Measurements from ENCODE around the gene RTL9.
"Not testable (repeated sequence)": the region's sequence is repeated elsewhere in the genome, so short reads cannot be mapped to it uniquely, and the experiment has no call there.

RTL9 gene

DNA sequence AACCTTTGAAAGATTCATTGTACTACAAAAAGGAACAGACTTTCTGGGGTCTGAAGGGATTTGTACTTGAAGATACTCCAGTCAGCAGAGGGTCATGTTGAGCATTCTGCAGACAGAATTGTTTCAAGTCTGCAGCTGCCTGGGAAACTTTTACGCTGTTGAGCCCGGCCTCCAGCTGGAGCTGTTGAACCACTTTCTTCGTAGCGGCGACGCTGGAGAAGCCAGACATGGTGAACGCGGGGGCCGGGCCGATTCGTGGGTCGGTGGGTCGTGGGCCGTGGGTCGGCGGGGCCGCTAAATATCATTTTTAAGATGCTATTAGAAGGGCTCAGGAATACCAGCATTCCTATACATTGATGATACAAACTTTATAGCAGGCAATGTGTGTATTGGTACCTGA lies 12.0 kb upstream of the RTL9 start:
- no peak for DNase-seq

DNA sequence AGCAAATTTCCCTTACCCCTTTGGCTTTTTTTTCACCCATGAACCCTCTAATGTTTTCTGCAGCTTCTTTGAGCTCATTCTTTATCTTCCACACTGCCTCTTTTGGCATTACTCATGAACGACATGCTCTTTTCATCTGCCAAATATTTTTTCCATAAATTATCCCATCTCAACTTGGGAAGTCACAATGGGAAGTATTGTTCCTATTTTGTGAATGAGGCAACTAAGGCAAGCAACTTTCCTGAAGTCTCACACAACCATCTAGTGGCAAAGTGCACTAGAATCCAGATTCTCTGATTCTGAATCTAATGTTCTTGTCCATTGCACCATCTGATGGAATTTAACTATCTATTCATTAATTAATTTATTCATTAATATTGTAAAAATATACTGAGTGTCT lies 625 bp downstream of the RTL9 start:
- no peak for DNase-seq

DNA sequence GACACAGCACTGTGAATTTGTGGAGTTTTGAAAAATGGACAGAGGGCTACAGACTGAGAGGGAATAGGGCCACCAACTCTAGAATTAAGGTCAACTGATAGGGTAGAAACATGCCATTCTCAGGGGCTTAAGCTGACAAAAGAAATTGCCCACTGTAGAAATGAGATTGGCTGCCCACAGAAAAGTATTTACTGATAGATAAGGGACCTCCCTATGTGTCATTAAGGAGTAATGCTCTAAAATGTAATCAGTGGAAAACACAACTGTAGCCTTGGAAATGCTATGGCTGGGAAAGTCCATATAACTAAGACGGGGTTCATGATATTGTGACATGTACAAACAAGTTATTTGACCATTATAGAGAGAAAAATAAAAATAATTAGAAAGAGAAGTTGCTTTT lies 4.6 kb downstream of the RTL9 start:
- no peak for DNase-seq

DNA sequence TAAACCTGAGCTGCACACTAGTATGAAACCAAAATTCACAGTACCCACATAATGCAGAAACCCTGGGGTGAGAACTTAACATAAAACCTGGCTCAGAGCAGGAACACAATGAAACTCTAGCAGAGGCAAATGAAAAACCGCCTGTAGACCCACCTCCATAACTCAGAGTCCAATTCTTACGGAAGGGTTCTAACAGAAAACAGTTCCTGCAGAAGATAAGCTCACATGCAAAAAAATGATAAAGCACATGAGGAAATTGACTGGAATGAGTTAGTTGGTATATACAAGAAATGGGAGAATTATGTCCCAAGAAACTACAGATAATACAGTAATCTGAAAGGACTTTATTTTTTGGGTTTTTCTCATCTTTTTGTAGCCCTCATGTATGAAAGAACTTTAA lies 14.7 kb downstream of the RTL9 start:
- DNase-seq, result no peak

DNA sequence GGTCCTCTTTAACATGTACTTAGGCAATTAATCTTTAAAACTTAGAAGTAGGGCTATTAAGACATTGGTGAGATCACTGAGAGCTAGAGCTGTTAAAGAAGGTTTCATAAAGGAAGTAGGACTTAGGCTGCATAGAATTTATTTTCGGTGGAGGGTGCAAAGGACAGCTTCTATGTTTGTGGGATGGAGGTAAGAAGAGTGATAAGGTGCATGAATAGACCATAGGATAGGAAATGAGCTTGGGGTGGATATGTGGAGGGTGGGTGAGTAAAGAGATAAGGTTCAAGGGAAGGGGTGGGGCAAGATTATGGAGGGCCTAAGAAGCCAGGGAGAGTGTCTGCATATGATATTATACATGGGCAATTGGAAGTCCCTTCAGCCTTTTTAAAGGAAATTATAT lies 15.9 kb downstream of the RTL9 start:
- DNase-seq, result no peak

DNA sequence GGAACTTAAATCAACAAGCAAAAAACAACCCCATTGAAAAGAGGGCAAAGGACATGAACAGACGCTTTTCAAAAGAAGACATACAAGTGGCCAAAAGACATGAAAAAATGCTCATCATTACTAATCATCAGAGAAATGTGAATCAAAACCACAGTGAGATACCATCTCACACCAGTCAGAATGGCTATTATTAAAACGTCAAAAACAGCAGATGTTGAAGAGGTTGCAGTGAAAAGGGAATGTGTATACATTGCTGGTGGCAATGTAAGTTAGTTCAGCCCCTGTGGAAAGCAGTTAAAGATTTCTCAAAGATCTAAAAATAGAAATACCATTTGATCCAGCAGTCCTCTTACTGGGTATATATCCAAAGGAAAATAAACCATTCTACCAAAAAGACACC lies 22.6 kb downstream of the RTL9 start:
- no peak for DNase-seq

DNA sequence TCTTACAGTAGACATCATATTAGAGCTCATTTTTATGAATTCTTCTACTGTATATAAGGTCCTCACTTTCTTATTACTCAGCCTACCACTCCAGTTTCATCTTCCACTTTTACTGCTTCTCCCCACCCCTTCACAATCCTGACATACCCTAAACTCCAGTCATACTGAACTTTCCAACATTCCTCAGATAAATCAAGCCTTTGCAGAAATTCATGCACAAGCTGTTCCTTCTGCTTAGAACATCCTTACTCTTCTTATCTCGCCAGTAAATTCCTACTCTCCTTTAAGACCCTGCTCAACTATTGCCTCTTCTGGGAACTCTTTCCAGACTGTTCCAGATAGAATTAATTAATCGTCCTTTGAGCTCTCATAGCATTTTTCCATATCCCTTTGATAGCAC lies 24.8 kb downstream of the RTL9 start:
- no peak for DNase-seq

DNA sequence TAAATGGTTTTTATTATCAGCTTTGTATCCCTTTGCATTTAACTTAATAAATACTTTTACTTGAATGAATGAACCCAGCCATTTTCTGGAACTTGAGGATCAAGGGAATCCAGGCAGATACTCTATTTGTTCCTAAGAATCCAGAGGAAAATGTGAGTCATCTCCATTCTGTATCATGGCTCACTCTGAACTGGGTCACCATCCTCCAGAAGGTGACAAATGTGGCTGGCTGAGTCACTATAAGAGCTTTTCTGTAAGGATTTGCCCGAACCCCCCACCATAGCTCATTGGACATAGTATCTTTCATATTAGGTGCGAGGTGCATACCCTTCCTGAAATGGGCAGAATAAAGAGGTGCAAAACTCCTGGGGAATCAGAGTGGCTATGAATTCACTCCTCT lies 25.8 kb downstream of the RTL9 start:
- DNase-seq, result no peak

DNA sequence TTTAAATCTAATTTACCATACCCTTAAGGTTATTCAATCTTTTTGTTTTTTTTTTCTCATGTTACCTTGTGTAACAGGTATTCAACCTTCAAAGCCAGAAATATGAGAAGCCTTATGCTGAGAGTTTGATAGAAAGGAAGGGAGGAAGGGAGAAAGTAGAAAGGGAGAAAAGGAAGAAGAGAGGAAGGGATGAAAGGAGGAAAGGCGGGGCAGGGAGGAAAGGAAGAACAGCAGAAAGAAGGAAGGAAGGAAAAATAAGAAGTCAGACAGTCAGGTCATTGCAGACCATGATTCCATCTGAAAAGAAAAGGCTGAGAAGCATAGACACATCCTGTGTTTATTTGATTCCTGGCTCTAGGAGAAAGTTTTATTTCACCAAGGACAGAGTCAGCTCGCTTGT lies 30.9 kb downstream of the RTL9 start:
- DNase-seq, result no peak

DNA sequence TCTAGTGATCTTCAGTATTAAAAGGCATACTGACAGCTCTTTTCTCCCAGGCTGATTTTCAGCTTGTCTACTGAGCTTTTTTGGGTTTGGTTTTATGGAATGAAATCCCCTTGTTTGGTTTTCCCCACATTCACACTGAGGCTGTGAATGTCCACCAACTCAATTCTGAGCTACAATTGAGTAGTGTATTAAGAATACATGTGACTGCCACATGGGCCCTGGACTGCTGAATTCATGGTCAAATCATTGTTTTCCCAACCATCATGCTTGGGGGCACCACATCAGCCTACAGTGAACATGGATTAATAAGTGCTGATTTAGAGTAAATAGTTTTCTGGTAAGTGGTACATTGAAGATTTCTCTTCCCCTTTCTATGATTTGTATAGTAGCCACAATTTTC lies 32.4 kb downstream of the RTL9 start:
- DNase-seq, result no peak

DNA sequence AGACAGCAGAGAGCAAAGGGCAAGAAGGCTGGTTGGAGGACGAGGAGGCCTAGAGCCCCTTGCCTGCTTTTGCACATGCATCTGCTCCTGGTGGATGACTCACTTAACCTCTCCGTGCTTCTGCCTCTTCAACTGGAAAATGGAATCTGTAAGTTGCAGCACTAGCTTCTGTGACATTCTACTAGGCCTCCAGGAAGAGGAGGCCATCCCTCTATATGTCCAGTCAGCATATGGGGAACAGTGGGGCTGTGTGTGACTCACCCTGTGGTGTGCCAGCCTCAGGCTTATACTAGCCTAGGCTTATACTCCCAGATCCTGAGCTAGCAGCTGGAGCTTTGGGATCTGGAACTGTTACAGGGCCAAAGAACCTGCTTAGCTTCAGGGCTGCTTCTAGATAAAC lies 36.0 kb downstream of the RTL9 start:
- no peak for DNase-seq

DNA sequence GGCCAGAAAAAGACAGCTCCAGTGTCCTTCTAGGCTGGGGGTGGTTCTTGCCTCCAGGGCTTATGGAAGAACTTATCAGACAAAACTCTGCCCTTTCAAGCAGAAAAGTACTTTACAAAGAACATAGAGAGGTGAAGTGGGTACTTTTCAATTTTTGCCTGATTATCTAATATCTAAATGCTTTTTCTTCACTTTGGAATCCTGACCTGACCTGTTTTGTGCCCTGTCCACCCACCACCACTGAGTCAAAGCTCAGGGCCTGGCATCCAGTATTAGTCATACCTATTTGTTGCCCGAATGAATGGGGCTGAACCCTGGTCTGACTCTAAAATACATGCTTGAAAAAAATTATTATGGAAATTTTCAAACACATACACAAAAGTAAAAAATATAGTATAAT lies 37.2 kb downstream of the RTL9 start:
- no peak for DNase-seq

DNA sequence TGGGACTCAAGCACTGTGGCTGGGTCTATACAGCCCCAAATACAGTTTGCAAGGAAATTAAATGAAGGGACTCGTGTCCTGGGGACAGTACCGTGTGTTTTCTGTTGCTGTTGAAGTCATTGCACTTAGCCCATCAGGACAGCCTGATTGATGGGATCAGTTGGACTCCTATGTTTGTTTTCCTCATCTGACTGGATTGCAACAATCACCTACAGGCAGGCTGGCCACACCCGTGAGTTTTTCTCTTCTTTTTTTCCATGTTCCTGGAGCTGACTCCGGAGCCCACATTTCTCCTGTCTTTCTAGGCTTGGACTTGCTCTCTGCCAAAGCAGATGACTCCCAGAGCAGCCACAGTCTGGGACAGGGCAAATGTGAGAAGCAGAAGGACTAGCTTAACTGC lies 38.1 kb downstream of the RTL9 start:
- DNase-seq, result no peak

DNA sequence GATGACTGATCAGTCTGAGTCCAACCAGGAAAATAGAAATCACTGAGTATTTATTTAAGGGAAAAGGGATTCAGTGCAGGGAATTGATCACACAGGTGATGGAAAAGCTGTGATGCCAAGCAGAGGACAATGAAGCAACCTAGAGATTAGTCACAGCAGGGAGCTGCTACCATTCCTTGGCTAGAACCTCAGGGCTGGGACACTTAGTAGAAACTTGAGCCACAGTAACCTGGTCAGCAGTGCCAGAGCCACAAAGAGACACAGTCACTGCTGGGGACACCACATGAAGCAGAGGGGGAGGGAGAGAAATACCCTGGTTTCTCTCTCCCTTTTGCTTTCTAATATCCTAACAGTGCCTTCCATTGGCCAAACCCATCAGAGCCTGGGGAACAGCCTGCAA lies 38.7 kb downstream of the RTL9 start:
- DNase-seq, result no peak

DNA sequence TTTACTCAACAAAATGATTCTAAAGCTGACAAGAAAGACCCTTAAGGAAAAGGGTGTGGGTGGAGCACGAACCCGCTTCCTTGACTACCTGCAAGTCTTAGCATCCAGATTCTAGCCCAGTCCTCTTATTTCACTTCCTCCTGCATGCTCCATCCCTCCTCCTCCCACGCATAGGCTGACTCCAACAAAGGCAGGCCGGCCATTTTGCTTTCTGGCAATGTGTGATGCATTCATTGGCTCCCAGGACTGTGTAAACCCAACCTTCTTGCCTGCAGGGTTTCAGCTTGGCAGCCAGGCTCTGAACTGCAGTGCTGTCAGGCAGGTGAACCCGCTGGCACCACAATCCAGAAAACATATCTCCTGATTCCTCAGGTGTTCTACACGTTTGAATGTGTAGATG lies 39.3 kb downstream of the RTL9 start:
- no peak for DNase-seq

DNA sequence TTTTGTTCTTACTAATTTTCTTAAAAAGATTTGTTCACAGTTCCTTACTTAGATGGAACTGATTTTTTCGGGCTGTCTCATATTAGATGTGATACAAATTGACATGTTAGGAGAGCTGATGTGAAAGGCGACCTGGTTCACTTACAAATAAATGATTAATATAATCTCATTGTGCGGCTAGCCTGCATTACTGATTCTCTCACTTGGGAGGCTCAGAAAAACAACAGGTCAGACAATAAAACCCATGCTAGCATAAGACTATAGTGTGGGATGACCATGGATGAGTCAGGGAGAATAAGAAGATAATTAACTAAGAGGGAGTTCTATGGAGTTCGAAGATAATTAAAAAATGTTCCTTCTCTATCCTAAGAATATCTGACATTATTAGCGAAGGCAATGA lies 40.8 kb downstream of the RTL9 start:
- DNase-seq, result no peak

DNA sequence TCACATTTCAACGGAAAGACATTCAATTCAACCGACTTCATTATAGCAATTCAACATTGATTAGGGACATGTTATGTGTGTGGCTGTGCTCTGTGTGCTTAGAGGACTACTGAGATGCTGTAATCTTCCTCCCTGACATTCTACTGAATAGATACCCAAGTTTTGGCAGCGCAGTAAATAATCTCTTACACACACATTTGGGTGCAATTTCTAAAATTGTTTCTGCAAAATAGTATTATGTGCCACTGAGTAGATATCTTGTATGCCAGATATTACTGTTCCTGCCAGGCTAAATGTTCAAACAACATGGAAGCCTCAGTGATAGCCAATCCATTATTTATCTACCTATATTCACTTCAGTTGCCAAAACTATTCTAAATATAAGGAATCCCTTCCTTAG lies 41.3 kb downstream of the RTL9 start:
- no peak for DNase-seq

DNA sequence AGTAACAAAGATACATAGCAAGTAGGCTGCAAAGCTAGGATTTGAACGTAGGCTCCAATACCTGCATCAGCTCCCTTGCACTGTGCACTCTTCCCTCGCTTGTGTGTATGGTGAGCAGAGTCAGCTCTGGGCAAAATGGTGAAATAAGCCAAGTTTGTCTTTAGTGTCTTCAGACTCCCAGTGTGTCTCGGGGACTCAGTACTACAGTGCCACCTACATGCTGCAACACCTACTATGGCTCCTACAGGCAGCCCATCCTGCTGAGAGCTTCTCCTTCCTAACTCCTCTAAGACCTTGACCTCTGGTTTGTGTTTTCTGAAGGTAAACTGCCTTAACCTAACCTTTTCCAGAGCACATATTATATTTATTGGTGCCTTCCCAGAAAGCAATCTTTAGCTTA lies 42.5 kb downstream of the RTL9 start:
- no peak for DNase-seq

DNA sequence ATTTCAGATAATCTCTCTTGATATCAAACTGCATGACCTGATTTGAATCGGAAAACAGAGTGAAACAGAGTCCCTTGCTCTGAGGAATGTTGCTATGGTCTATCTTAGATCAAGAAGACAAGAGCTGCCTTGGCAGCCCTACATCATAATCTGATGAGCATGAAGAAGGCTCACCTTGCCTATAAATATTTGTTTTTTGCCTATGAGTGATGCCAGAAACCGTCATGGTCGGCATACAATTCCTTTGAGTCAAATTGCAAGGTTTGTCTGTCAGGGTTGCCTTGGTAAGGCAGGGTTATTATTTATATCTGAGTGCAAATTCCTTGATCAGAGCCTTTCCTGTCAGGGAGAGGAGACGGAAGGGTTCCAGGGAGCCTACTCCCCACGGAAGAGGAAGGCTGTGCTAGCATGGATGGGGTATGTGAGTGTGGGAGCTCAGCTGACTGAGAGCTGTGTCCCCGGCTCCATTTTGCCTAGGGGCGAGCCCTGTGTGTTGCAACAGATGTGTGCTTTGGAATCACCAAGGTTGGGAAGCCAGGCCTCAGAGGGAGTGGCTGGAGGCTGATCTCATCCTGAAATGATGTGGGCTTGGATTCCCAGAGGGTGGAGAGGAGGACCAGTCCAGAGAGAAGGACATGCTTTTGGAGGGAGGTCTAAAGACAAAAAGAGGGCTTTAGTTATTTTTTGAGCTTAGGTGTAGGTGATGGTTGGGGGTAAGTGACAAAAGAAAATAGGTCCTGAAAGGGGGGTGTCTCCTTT lies 43.6 kb downstream of the RTL9 start:
- DNase-seq, result no peak

DNA sequence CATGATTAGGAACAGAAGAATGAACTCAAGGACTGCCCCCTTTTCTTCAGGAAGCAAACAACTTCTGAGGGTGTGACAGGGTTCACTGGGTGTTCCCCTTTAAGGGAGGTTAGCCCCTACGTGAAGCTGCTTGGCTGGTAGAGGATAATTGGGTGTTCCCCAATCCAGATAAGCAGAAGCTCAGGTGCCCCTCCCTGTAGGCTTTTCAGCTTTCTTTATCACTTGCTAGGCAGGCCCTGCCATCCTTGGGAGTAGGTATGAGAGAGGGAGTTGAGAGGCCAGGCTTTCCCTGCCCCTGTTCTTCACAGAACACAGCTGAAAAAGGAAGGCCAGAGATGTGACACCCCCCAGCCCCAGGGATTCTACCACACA lies 44.2 kb downstream of the RTL9 start:
- no peak for DNase-seq

DNA sequence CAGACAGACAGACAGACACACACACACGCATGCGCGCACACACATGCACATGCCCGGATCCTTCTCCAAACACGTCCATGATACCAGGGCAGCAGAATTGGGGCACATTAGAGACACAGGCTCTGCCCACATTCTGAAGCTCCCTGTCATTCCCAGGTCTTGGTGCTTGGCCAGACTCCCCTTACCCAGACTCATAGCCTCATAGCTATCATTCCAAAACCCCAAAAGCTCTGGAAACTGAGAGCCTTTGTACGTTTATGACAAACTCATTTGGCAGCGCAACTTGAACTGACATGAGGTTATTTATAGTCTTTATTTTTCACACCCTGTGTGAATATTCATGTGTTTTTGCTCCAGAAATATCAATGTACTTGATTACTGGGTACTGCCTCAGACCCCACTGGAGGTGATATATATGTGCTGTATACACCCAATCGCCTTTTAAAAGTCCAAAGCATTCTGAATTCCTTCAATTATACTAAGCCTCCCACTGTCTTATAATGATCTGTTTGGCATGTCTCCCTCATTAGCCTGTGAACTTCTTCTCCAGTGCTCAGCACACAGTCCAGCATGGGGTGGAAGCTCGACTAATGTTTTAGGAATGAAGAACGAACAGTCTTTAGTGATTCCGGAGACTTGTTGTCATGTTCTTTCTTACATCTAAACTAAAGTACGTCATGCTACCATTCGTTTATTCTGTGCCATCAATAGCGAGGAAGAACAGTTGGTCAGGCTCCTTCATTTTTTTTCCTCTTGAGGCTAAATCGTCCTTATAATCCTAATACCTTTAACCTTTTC lies 45.0 kb downstream of the RTL9 start:
- DNase-seq, result no peak

DNA sequence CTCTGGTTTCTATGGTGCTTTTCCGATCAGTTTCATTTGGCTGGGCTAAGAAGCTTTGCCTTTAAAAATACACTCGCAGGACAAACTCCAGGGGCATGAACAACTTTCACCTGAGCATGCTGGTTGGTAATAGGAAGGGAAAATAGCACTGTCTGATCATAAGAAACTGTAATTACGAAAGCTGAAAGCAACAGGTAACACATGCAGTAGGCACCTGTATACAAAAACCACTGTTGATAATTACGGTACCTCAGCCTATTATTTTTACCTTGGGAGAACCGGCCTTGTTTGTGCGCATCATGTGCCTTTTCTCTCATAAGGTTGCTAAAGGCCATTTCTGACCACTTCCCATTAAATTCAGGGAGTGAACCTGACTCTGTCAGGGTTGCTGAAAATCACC lies 45.7 kb downstream of the RTL9 start:
- no peak for DNase-seq

DNA sequence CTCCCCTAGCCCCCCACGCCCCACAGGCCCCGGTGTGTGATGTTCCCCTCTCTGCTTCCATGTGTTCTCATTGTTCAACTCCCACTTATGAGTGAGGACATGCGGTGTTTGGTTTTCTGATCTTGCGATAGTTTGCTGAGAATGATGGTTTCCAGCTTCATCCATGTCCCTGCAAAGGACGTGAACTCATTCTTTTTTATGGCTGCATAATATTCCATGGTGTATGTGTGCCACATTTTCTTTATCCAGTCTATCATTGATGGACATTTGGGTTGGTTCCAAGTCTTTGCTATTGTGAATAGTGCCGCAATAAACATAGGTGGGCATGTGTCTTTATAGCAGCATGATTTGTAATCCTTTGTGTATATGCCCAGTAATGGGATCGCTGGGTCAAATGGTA lies 47.6 kb downstream of the RTL9 start:
- not testable (repeated sequence) for DNase-seq

DNA sequence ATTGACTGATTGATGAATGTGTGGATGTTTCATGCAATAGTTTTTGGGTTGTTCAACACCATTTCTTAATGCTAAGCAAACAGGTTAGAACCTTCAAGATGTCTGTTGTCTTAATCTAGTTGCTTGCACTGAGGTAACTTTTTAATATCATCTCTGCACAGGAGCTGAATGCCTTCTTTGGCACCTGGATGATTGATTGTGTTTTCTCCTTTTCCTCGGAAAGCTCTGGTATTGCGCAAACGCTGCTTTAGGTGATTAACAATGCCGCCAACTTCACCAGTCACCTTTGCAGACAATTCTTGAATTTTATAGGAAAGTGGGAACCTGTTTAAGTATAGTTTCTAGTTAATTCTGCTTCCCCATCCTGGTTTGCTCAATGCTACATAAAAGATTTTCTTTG lies 48.2 kb downstream of the RTL9 start:
- DNase-seq, result no peak

Measured in cerebellar nuclear complex (tissue), 1 donor.